Stimulated activated CD8-positive, alpha-beta memory T cell treated with anti-CD3 and anti-CD28 coated beads, Interleukin-7, amount 100 ng/mL, for 1 hour (primary cell): Measurements from ENCODE around the gene TBKBP1.
"Not testable (repeated sequence)": the region's sequence is repeated elsewhere in the genome, so short reads cannot be mapped to it uniquely, and the experiment has no call there.

Experiments
- DNase-seq, 2 donors: peaks; one replicate each; pipeline ENCODE4 v3.0.0-alpha.2; 2020; ENCODE audit warnings: low read depth in 2 of 2

TBKBP1 gene

GRCh38 chr17:47732399-47733046, 38.6 kb downstream of the TBKBP1 start:
- no peak for DNase-seq

GRCh38 chr17:47733047-47733673, 39.2 kb downstream of the TBKBP1 start, which contains the start of gene TBX21:
Gene TBX21 (plus strand): TSS chr17:47733236. CDS start chr17:47733455, 219 bp downstream.
- DNase-seq: peak; percentile 82

GRCh38 chr17:47733674-47734410, 39.9 kb downstream of the TBKBP1 start:
- DNase-seq: no peak

- DNase-seq: no peak
These were observed 41.1 kb downstream of the TBKBP1 start for GRCh38 chr17:47735139-47735464.

- DNase-seq: no peak
These were observed 41.6 kb downstream of the TBKBP1 start for GRCh38 chr17:47735536-47736011.

GRCh38 chr17:47736501-47737495, 42.8 kb downstream of the TBKBP1 start:
- DNase-seq: no peak

- DNase-seq: no peak
These were observed 44.2 kb downstream of the TBKBP1 start for GRCh38 chr17:47738178-47738577.

GRCh38 chr17:47739150-47739549, 45.2 kb downstream of the TBKBP1 start:
- DNase-seq: no peak

- DNase-seq: not testable (repeated sequence)
These were observed 46.0 kb downstream of the TBKBP1 start for GRCh38 chr17:47739945-47740344.

- DNase-seq: no peak
These were observed 47.3 kb downstream of the TBKBP1 start for GRCh38 chr17:47741109-47741792.

GRCh38 chr17:47741793-47742145, 47.8 kb downstream of the TBKBP1 start:
- no peak for DNase-seq

GRCh38 chr17:47742319-47743181, 48.6 kb downstream of the TBKBP1 start:
- DNase-seq: no peak

GRCh38 chr17:47744168-47745036, 50.4 kb downstream of the TBKBP1 start:
- DNase-seq: no peak

- no peak for DNase-seq
These were observed 51.0 kb downstream of the TBKBP1 start for GRCh38 chr17:47745037-47745380.

GRCh38 chr17:47751471-47751870, 57.5 kb downstream of the TBKBP1 start:
- DNase-seq: no peak

- DNase-seq: no peak
These were observed 63.4 kb downstream of the TBKBP1 start for GRCh38 chr17:47757386-47757785.

GRCh38 chr17:47760409-47761140, 66.6 kb downstream of the TBKBP1 start:
- DNase-seq: no peak
